Suppressor macrophage treated with lipopolysaccharide for 4 hours (primary cell): ENCODE data around the gene ADRB2.

ENCODE experiments used
- DNase-seq: peaks from one replicate; pipeline ENCODE4 v3.0.0-alpha.2; 2020

Gene ADRB2

DNA sequence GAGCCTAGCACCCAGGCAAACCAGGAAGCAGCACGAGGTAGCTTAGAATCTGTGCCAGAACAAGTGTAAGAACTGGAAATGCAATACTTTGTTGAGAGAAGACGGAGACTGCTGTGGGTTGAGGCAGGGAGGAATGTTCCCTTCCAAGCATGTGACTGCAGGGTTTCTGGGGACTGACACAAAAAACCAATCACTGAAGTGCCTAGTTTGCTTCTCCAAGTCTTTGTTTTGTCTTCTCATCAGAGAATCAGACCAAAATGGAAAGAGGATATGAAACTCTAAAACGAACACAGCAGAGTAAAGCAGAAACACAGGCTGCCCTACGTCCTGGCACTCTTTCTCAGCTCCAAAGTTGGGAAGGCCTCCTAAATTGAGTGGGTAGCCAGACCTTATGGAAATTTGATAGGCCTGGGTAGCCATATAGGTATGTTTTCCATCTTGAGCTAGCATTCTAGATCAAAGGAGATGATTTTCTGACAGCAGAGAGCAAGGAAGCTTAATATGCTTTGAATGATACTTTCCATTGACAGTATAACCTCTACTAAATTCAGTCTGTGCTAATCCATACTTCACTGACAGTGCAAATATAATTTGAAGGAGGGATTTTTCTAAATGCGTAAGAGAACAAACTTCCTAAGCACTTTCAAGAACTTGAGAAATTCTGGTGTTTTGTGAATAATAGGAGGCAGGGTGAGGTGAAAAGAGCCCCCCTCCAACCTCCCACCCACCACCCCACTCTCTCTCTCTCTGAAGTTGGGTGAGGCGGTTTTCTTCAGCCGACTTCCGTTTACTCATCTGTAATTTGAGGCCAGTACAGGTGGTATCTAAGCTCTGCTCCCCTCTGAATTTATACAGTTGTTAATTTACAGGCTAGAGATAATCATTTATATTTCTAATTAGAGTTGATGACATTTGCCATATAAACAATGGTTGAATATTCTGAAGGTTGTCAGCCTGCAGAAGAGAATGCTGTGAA lies 5.5 kb downstream of the ADRB2 start:
- DNase-seq: peak; percentile 75

DNA sequence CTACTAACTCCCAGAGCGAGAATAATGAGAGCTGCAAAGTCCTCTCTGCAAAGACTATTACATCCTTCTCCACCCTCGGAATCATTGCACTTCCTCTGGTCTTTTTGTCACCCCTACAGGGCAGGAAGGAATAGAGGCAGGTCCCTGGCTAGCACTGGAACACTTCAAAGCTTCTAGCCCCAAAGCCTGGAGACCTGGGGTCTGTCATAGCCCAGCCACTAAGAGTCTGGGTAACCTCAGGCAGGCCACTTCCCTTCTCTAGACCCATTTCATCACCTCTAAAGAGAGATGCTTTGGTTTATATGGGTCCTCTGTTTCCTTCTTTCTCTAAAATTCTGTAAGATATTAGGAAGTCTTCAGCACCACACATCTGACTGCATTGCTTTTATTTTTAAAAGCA lies 6.7 kb downstream of the ADRB2 start:
- no peak for DNase-seq

DNA sequence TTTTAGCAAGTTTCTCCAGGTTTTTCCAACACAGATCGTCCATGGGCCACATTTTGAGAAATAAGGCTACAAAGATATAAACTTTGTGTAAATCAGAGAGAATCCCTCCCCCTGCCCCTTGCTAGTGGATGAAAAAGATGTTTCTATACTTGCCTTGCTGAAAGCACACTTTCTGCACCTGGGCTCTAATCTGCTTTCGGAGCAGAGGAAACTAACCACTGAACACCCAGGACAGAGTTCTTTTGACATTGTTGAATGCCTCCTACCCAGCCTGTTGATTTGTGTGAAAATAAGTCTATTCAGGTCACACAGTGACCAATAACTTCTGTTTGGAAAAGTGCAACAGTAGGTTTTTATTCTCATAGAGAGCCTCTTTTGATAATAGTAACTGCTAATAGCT lies 7.5 kb downstream of the ADRB2 start:
- no peak for DNase-seq

DNA sequence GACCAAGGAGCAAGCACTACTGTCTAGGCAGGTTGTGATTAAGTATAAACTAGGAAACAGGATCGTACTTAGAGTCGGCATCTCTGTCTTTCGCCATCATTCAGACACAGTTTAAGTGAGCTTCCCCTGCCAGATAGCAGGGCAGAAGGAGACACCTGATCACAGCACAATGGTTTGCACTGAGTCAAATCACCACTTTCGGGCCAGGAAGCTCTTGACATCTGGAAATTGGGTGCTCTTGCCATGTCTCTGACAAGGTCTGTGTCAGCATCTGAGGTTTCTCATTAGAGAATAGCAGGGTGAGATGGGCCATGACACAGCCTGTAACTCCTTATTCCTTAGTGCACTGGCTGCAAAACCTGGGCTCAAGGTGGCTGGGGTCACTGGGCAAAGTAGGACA lies 8.3 kb downstream of the ADRB2 start:
- no peak for DNase-seq

DNA sequence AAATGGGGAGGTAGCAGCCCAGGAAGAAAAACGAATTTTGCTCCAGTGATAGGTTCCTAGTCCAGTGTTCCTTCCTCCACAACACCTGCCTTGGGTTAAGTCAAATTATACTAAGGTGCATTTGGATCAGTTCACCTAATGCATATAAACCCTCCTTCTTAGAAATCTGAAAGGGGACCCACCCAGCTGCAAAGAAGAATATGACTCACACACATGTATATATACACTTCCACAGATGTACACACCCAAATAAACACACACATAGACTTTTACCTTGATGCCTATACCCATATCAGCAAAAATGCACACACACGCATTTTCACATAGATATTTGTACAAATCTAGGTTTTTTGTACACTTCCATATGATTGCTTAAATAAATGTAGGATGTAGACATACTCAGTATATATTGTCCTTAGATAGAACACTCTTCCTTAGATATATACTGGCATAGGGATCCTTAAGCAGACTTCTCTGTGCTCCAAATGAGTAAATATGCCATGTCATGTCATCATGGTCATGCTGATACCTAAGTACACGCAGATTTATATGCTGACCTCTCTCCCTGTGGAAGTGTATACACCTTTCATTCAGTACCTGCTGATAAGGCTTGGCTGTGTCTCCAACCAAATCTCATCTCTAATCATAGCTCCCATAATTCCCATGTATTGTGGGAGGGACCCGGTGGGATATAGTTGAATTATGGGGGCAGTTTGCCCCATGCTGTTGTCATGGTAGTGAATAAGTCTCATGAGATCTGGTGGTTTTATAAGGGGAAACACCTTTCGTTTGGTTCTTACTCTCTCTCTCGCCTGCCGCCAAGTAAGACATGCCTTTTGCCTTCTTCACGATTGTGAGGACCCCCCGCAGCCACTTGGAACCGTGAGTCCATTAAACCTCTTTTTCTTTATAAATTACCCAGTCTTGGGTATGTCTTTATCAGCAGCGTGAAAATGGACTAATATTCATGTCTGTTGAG lies 10.2 kb downstream of the ADRB2 start:
- no peak for DNase-seq

DNA sequence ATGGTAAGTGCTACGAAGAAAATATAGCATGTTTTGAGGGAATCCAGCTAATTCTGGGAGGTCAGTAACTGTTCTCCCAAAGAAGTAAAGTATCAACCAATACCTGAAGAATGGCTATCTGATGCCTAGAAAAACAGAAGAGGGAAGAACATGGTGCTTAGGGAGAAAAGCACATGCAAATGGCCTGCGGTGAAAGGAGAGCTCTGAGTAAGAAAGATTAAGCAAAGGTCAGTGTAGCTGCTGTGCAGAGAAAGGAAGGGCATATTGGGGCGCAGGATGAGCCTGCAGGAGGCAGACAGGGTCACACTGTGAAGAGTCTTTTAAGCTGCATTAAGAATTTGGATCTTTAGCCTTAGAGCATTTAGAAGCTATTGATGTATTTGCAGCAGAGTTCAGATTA lies 11.0 kb downstream of the ADRB2 start:
- DNase-seq: no peak

DNA sequence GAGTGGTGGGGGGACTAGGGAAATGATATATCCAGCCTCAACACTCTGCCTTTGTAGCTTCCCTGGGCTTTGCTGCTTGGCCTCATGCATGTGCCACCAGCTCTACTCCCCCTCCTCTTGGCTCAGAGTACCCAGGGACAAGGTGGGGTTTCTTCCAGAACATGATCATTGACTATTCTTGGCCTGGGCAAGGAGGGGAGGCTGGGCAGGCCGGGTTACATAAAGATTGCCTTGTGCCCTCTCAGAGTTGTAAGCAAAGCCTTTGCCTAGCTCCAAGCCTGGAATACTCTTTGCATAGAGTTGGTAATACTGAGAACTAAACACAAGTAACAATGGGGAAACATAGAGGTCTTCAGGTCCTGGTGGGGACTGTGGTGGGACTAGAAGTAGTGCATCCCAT lies 11.9 kb downstream of the ADRB2 start:
- DNase-seq: no peak

DNA sequence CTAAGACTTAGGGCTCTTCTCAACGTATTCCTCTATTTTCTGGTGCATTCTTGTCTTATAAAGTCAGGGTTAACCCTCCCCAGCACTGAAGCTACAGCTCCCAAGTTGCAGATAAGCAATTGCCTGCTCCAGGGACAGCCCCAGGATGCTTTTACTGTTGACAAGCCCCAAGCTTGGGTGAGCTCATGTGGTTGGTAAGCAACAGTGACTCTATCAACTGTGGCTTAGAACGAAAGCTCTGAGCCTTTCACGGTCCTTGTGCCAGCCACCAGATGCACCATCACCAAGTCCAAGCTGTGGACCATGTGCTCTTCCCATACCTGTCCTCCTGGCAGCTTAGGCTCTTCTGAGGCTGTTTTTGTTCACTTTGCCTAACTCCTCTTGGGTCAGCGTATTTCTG lies 13.5 kb downstream of the ADRB2 start:
- DNase-seq: no peak

DNA sequence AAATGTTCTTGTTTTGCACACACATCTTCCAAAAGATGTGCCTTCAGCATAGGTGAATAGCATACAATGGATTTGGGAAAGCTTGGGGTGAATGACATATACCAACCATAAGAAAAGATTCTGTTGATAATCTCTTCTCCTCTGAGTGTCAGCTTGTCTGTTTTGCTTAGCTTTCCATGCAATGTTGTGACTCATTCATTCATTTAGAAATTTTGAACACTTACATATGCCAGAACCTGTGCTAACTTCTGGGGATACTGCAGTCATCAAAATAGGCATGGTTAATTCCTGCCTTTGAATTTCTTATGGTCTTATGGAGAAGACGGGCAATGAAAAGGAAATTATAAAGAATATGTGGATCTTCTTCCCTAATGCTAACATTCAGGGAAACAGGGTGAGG lies 14.1 kb downstream of the ADRB2 start:
- no peak for DNase-seq

DNA sequence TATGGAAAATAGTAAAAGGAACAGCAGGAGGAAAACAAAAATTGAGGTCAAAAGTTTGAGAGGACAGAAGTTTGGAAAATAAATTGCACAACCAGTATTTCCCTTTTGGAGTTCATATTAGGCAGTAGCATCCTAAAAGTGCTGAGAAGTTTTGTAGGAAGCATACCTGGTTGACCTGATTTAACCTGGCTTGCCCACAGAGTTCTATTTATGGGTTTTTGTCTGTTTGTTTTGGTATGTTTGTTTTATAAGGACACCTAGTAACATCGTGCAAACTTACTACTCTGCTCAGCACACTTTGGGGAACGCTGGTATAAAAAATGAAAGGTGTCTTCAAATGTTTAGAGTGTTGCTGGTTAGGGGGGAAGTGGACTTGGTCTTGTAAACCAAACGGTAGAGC lies 15.1 kb downstream of the ADRB2 start:
- DNase-seq: no peak

DNA sequence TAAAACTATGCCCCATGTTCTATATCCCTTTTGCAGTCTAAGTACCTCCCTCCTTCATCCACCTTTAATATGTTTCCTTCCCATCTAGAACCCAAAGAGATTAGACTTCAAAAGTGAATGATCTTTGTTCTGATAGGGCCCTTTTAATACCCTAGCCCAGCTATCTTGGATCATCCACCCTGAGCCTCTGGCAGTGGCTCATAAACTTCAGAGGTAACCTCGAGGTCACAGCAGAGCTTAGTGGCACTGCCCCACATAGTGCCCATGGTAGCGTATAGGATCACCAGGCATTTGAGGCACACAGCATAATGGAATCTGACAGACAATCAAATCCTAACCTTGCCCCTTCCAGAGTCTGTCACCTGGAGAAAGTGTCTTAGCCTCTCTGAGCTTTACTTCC lies 15.8 kb downstream of the ADRB2 start:
- no peak for DNase-seq

DNA sequence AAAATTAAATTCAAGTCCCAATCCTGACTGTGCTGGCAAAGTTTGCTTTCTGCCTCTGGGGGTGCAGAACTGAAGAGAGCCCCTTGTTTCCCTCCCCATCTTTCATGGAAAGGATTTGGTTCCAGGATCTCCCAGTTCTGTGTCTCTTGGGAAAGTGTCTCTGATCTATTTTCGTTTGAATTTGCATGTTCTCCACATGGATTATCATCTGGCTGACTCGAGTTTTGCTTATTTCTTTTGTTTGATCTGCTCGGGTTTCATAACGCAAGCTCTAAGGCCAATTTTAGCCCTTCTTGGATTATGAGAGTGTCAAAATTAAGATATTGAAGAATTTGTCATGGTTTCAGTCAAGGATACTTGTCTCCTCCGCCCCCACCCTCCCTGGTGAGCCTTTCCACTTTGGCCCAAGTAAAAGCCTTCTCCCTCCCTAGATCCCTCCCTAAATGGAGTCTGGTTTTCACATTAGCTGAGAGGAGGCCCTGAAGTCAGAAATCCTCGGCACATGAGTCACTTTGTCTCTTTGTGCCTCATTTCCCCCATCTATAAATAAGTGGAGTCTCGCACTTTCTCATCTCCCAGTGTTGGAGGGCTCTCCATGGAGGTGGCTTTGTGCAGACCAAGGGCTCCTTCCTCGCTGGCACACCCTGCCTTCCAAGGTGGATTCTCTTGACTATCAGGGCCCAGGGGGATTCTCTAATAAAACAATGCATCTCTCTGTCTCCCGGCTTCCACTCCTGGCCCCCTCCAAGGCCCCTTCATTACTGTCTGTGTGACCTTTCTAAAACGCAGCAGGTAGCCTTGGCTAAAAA lies 17.3 kb downstream of the ADRB2 start:
- no peak for DNase-seq

DNA sequence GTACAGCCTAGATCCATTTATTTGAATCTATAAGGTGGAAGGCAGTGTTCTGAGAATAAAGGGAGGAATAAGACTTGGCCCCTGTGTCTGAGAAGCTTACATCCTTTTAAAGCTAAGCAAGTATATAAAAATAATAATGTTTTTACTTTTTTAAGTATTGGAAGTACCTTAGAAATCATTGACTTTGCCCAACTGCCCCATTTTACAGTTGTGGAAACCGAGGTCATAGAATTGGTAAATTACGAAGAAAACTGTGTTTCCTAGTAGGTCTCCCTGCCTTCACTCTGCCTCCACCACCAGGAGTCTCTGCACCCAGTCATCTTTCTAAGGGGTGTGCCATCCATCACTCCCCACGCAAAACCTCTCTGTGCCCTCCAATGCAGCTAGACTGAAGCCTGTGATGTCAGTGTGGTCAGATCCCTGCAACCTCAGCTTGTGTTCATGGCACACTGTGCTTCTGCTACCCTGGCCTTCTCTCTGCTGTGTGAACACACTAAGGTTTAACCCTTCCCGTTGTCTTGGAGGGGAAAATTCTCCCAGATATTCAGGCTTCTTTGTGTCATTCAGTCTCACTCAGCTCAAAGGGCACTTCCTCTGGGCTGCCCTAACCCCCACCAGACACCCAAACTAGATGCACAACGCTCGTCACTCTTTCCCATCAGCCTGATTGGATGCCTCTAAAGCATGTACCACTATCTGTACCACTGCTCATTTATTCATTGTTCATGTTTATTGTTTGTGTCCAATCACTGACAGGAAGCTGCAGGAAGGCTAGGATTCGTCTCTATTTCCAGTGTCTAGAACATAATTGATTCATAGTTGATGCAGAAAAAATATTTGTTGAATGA lies 18.2 kb downstream of the ADRB2 start:
- no peak for DNase-seq

DNA sequence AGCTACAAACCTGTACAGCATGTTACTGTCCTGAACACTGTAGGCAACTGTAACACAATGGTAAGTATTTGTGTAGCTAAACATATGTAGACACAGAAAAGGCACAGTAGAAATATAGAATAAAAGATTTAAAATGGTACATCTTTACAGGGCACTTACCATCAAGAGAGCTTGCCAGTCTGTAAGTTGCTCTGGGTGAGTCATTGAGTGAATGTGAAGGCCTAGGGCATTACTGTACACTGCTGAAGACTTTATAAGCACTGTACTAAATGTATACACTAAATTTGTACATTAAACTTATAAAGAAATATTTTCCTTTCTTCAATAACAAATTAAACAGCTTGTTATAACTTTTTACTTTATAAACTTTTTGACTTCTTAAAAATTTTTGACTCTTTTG lies 20.5 kb downstream of the ADRB2 start:
- no peak for DNase-seq

DNA sequence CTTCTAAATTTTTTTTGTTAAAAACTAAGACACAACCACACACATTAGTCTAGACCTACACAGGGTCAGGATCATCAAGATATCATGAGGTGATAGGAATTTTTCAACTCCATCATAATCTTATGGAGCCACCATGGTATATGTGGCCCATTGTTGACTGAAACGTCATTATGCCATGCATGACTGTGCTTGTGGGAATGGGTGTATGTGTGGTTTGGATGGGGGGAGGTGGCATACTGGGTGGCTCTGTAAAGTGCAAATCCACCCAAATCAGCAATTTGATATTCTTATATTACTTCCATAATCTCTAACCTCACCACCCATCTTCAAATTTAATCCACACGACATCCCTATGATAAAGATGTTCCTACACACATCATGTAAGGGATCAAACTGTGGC lies 21.0 kb downstream of the ADRB2 start:
- DNase-seq: no peak

DNA sequence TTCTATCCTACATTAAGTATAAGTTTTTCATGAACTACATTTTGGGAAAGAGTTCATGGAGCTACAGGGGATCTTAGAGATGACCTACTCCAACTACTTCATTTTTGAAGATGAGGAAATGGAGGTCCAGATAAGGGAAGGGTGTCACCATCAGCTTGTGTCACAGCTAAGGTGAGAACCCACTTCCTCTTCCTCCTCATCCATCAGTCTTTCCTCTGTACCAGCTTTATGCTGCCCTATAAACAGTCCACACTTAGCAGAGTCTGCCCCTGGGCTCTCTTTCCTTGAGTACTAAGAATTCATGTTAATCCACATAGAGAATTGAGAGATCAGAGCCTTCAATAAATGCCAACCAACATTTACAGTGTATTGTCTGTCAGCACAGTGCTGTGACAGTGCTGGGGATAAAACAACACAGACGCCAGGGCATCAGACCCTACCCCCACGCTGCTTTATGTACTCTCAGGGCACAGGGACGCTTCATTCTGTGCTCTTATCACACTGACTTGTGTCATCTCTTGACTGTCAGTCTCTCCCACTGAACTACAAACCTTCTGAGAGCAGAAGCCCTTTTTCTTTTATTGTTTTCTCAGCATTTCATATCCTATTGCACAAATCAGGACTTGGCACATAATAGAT lies 22.1 kb downstream of the ADRB2 start:
- DNase-seq: no peak

DNA sequence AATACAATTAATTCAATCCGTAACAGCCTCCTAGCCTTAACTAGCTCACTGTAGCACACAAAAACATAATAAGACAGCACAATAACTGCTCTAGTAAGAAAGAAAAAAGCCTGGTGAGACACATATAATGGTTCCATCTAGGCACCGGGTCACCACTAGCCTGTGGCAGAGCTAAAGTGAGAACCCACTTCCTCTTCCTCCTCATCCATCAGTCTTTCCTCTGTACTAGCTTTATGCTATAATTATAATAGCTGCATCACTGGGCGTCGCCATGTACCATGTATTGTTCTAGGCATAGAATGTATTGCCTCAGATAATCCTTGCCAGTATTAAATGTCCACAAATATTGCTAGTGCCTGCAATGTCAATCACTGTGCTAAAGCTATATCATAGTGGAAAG lies 23.1 kb downstream of the ADRB2 start:
- peak; percentile 20 for DNase-seq

DNA sequence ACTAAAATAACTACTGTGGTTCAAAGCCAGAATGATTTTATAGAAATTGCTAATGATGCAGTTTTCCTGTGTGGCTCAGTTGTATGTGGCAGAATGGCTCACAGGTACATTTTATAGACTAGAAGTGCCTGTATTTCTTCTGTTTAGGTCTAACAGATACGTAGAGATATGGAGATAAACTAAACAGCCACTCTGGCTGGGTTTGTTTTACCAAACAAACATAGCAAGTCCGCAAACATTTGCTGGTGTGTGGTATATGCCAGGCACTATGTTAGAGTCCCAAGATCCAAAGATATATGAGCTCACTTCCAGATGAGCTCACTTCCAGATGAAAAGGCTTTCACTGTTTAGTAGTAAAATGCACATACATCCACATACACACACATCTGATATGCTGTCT lies 24.4 kb downstream of the ADRB2 start:
- no peak for DNase-seq

DNA sequence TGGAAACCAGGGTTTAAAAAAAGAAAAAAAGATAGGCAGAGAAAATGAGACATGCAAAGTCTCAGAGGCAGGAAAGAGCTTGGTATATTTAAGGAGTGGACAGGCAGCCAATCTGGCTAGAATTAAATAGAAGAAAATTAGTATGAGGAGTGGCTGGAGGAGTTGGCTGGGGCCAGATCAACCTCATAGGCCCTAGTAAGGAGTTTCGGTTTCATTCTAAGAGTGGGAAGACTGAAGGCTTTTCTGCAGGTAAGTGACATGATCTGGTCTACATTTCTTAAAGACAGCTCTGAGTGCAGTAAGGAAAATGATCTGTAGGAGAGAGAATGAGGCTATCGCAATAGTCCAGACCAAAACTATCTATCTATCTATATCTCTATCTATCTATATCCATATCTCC lies 27.5 kb downstream of the ADRB2 start:
- no peak for DNase-seq

DNA sequence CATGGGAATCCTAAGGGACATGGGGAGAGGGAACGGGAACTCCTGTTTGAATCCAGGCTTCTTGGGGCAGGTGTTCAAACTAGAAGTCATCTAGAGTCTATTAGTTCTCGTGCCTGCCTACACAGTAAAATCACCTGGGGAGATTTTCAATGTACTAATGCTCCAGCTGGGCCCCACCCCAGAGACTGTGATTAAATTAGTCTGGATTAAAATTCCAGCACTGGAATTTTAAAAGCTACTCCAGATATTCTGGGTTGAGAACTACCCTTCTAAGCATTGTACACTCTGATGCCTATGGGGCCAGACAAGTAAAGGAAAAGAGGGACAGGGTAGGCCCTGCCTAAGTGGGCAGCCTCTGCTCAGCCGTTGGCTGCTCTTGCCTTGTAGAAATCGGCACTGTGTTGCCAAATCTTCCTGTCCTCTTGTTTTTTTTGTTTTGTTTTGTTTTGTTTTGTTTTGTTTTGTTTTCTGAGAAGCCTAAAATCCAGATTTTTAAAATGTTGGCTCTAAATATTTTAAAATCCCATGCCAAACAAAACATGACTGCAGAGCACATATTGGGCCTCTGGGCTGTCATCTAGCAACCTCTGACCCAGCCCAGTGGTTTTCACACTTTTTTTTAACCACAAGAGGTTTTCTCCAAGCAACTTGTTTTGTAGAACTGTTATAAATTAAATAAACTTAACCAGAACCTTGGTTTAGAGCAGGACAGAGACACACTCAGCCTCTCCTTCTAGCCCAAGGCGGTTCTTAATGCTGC lies 29.0 kb downstream of the ADRB2 start:
- DNase-seq: no peak

DNA sequence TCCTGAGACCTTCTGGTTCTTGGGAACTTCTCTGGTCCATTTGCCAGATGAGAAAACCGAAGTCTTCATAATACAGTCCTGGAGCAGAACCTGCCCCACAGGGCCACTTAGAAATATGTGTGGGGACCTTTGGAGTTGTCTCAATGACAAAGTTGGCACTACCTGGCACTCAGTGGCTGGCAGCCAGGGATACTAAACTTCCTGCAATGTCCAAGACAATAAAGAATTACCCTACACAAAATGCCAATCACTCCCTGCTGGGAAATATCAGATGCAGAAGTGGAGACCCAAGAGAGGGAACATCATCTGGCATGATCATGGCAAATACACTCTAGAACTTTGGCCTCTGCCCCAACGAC lies 29.6 kb downstream of the ADRB2 start:
- no peak for DNase-seq
